IPS-NIHi7 (cell line): ENCODE measurements around the gene MAPK14.

Source experiments
- DNase-seq: peaks from one replicate; pipeline ENCODE4 v3.0.0; 2012; ENCODE audit warnings: mixed read lengths; ENCODE audit errors: extremely low spot score

Gene MAPK14

DNA sequence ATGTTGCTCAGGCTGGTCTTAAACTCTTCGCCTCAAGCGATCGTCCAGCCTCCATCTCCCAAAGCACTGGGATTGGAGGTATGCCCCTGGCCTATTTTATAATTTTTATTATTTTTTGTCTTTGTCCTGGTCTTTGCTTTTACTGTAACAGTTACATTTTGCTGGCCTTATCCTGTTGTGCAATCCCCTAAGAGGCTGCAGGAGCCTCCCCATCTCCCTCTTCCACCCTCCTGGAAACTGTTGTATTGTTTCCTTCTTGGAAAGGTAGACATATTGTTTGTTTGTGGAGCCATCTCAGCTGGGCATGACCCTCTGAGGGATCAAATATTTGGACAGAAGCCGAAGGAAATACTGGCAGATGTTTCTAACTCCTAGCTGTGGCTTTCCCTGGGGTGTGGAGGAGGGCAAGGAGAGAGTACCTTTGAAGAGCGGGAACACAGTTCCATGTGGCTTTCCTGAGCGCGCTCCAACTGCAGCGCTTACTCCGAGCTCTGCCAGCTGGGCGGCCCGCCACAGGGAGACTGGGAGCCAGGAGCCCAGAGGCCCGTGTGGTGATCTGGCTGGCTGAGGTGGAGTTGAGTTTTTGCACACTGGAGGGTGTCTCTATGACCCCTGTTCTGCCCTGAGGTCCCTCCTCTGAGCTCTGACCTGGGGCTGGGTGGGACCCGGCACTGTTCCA, 107.6 kb downstream of the MAPK14 start:
- DNase-seq: no peak

DNA sequence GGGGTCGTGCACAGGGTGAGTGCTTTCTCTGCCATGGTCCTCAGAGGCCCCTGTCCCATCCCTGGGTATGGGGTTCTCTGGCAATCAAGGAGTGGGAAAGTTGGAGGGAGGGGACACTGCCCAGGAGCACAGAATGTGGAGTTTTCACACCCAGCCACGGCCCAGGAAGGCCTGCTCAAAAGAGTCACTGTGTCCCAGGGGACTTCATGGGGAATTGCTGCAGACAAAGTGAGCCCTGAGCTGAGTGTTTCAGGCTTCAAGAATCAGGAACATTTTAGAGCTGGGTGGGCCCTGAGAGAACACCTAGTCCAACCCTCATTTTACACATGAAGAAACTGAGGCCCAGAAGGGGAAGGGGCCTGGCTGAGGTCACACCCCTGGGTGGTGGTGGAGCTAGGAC, 108.4 kb downstream of the MAPK14 start:
- DNase-seq: no peak

DNA sequence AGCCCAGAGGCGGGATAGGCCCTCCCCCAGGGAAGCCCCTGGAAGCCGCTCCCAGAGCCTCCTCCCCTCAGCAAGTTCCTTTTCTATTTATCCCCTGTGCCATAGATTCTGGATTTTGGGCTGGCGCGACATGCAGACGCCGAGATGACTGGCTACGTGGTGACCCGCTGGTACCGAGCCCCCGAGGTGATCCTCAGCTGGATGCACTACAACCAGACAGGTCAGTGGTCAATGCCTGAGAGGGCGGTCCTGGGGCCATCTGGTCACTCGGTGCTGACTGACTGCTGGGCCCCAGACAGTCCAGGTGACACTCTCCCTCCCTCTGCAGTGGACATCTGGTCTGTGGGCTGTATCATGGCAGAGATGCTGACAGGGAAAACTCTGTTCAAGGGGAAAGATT, 108.9 kb downstream of the MAPK14 start:
- DNase-seq: no peak

DNA sequence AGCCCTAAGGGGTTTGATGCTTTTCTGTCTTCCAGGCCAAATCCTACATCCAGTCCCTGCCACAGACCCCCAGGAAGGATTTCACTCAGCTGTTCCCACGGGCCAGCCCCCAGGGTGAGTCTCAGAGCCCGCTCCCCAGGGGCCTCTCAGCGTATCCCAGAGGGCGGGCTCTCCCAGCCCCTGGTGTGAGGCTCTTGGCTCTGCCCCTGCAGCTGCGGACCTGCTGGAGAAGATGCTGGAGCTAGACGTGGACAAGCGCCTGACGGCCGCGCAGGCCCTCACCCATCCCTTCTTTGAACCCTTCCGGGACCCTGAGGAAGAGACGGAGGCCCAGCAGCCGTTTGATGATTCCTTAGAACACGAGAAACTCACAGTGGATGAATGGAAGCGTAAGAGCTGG, 111.1 kb downstream of the MAPK14 start:
- DNase-seq: no peak

DNA sequence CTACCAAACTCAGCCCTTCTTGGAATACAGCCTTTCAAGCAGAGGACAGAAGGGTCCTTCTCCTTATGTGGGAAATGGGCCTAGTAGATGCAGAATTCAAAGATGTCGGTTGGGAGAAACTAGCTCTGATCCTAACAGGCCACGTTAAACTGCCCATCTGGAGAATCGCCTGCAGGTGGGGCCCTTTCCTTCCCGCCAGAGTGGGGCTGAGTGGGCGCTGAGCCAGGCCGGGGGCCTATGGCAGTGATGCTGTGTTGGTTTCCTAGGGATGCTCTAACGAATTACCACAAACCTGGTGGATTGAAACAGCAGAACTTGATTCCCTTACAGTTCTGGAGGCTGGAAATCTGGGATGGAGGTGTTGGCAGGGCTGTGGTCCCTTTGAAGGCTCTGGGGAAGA, 111.8 kb downstream of the MAPK14 start:
- DNase-seq: peak; percentile 79

DNA sequence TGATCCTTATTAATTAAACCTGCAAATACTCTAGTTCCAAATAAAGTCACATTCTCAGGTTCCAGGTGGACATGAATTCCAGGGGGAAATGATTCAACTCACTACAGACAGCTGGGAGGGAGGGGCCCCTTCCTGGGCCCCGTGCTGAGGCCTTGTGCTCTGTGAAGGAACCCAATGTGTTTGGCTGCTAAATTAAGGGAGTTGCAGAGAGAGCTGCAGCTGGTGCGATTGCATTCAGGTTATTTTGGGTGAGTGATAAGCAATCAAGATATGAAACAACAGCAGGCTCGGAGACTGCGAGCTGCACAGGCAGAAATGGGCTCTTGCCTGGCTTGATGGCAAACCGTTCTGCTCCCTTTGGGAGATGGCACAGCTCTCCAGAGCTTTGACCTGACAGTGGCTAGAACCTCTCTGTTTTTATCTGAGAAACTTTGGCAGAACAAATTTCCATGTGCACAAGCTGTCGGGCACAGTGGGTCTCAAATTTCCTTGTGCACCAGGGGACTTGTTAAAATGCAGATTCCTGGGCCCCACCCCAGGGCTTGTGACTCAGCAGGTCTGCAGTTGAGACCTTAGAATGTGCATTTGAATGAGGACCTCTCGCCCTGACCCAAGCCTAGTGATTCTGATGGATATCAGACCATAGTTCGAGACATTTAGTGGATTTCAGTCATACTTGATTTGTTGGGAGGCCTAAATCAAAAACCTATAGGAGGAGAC, 112.5 kb downstream of the MAPK14 start:
- DNase-seq: no peak

DNA sequence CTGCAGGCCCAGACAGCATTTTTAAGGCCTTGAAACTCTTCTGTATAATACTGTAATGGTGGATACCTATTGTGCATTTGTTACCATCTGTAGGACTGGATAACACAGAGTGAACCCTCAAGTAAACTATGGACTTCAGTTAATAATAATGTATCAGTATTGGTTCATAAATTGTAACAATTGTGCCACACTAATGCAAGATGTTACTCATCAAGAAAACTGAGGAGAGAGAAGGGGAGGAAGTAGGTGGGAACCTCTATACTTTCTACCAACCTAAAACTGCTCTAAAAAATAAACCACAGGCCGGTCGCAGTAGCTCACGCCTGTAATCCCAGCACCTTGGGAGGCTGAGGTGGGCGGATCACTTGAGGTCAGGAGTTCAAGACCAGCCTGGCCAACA, 113.5 kb downstream of the MAPK14 start:
- DNase-seq: no peak

DNA sequence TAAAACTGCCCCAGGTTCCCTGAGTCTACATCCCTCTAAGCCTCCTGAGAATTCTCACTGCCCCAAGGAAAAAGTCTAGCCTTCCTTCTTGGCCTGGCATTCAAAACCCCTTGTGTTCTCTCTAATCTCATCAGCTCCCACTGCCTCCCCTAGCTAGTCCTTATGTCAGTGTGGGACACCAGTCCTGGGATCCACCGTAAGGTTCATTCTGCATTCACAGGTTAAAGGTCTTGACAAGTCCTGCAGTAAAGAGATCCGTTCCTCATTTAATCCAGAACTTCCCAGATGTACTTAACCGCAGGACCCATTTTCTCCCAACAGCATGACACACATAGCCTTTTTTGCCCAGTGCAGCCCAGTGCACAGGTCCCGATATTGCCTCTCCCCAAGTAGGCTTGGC, 114.4 kb downstream of the MAPK14 start:
- no peak for DNase-seq

DNA sequence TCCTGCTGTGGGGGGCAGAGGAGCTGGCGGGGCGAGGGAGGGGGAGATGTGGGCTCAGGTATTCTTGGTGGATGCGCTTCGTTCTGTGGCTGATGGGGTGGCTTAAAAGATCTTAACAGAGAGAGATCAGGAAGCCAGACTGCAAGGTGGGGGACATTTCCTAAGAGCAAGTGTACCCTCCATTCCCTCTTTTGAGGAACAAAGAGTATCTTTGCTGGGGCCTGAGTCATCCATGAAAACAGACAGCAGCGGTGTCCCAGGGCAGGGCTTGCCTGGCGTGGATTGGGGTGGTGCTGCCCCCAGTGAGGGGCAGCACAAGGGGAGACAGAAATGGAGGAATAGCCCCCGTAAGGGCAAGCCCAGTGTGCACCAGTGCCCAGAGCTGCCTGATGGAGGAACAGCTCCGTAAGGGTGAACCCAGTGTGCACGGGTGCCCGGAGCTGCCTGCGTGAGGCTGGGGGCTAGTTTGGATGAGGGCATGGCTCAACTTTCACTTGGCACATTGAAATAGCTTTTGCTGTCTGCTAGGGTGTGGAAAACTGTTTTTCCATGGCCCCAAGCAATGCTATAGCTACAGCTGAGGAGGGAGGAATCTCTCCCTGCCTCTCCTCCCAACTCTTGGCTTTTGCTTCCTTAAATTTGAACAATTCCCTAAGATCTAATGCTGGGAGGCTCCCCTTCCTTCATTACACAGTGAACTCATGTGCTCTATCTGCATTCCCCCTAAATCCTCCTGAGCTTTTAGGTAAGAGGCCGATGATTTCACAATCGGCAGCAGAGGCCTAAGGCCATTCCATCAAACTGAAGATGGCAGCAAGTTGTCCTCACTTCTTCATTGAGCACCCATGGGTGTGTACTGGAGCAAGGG, 115.6 kb downstream of the MAPK14 start:
- DNase-seq: no peak

DNA sequence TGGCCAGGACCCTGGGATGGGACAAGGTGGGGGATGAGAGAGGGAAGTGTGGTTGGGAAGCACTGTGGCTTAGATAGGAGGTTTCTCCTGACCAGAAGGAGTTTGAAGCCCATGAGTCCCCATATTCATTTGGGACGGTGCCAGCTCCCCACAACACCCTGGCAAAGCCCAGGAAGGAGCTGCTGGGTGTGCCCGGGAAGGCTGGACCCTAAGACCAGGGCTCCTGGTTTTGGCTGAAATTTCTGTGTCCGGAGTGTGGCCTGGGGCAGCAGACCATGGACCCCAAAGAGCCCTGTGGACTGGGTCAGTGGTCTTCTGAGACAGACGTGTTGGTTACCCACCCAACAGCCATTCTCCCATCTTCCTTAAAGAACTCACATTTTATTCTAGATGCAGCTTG, 117.9 kb downstream of the MAPK14 start:
- no peak for DNase-seq

DNA sequence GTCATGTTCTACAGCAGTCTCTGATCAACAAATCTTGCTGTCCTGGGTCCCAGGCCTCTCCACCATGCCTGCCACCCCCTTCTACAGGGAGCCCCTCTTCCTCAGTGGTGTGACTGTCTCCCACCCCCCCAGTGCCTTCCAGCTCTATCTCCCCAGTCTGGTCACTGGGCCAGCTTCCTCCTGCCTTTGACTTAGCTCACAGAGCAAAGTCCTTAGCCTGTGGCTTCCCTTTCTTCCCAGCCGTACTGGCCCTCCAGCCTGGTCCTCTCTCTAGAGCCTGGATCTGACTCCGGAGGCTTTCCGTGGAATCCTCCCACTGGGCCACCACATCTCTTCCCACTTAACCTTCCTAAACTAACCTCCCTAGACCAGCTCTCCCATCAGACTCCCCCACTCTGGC, 119.7 kb downstream of the MAPK14 start:
- DNase-seq: no peak

DNA sequence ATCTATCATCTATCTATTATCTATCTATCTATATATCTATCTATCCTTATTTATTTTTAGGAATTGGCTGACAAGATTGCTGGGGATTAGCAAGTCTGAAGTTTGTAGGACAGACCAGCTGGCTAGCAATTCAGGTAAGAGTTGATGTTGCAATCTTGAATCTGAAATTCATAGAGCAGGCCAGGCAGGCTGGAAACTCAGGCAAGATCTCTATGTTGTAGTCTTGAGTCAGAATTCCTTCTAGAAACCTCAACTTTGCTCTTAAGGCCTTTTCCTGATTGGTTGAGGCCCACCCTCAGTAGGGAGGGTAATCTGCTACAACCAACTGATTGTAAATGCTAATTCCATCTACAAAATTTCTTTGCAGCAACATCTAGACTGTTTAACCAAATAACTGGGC, 121.9 kb downstream of the MAPK14 start:
- no peak for DNase-seq

DNA sequence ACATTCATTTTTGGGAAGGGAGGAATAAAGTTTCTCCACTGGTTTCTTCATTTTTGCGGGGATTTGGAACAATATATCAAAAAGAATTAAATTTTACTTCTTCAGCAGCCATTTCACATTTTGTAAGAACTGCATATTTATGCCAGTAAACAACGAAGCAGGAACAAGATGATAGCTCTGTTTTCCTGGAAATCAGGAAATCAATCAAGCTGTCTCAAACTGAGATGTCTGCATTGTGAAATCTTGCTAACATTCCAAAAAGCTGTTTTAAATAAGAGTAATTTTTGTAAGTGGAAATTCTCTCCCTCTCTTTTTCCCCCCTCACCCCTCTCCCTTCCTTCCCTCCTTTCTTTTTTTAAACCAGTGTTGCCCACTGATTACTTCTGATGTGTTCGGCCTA, 122.7 kb downstream of the MAPK14 start:
- DNase-seq: no peak

DNA sequence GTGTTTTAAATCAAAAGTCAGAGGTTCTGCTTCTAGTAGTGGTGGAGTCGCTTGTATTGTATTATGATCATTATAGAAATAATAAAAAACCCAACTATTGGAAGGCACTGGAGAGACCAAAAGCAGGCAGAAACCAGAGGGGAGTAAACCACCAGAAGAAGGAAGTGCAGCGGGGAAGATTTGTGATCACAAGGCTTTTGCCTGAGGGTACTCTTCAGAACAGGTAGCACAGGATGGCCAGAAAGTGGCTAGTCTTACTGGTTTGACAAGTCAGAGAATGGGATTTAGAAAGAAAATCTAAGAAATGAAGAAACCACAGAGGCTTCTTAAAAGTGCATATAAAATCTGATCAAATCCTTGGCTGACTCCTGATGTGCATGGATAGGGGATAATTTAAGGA, 126.7 kb downstream of the MAPK14 start:
- no peak for DNase-seq

DNA sequence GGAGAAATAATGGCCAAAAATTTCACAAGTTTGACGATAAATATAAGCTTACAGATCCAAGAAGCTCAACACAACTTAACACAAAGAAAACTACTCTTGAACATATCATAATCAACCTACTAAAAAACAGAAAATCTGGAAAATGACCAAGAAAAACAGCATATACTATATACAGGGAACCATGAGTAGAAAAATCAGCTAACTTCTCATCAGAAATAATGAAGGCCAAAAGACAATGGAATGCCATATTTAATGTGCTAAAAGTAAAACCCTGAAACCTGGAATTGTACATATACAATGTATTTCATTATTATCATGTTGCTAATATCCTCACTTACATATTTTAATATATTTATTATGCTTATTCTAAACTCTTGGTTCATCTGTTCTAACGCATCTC, 128.1 kb downstream of the MAPK14 start:
- DNase-seq: no peak

DNA sequence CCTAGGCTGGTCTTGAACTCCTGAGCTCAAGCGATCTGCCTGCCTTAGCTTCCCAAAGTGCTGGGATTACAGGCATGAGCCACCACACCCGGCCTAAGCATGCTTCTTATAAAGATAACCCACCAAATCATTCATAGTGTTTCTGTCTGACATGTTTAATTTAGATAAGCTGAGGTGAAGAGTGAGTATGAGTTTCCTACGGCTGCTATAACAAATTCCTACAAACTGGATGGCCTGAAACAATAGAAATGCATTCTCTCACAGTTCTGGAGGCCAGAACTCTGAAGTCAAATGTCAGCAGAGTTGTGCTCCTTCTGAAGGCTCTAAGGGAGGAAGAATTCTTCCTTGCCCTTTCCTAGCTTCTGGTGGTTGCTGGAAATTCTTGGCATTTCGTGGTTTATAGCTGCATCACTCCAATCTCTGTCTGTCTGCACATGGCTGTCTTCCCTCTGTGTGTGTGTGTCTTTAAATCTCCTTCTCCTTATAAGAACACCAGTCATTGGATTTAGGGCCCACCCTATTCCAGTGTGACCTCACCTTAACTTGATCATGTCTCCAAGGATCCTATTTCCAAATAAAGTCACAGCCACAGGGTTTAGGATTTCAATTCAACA, 132.6 kb downstream of the MAPK14 start:
- no peak for DNase-seq
